SU-DHL-6 (cell line): ENCODE results near the gene IL22RA2.

Source experiments
- CTCF ChIP-seq: fragments of 200-600 bp; sonication (generic); IDR thresholded peaks from one replicate; pipeline ENCODE4 v1.5.1; 2017; ENCODE audit warnings: antibody characterized with exemption, mild to moderate bottlenecking, low read length, moderate library complexity; ENCODE audit not compliant: insufficient read depth, poor library complexity, severe bottlenecking
- EZH2phosphoT487 ChIP-seq: fragments of 200-600 bp; sonication (generic), shearing (Covaris generic); conservative IDR thresholded peaks from 2 replicates; pipeline ENCODE4 v1.6.1; 2018; ENCODE audit warnings: mild to moderate bottlenecking, antibody characterized with exemption, low read length, moderate library complexity, mixed read lengths

DNA sequence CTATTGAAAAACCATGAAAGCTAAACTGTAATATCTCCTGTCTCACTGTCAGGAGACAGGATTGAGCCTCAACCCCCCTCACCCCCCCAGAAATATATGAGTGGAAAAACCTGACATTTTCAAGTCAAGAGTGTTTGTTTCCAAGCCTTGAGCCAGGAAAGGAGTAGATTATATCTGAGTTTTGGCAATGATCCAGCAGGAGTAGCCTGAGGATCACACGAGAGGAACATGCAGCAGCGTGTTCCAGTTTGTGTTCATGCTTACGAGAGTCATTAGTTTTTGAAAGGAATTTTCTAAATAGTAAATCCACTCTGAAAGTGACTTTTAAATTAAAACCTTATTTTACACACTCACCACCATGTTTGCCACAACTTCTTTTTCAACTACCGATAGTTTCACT, 15.8 kb downstream of the IL22RA2 start:
- TF ChIP-seq CTCF (no peak), EZH2phosphoT487 (no peak)
